GM19193 (cell line): ENCODE data around the gene TCHHL1.

Source experiments
- POLR2A ChIP-seq: IDR thresholded peaks from 4 replicates; pipeline ENCODE4 v1.6.1; 2011; ENCODE audit not compliant: insufficient read depth, insufficient read length; ENCODE audit errors: extremely low read depth

The TCHHL1 gene

GRCh38 chr1:152108882-152109222, 20.0 kb upstream of the TCHHL1 start:
- no peak for TF ChIP-seq POLR2A

DNA sequence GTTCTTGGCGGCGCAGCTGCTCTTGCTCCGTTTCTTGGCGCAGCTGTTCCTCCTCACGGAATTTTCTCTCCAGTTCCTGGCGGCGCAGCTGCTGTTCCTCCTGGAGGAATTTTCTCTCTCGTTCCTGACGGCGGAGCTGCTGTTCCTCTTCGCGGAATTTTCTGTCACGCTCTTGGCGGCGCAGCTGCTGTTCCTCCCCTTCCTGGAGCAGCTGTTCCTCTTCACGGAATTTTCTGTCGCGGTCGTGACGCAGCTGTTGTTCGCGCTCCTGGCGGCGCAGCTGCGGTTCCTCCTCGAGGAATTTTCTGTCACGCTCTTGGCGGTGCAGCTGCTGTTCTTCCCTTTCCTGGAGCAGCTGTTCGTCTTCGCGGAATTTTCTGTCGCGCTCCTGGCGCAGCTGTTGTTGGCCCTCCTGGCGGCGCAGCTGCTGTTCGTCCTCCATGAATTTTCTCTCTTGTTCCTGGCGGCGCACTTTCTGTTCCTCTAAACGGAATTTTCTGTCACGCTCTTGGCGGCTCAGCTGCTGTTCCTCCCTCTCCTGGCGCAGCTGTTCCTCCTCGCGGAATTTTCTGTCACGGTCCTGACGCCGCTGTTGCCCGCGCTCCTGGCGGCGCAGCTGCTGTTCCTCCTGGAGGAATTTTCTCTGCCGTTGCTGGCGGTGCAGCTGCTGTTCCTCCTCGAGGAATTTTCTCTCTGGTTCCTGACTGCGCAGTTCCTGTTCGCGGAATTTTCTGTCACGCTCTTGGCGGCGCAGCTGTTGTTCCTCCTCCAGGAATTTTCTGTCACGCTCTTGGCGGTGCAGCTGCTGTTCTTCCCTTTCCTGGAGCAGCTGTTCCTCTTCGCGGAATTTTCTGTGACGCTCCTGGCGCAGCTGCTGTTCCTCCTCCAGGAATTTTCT, 19.4 kb upstream of the TCHHL1 start:
- TF ChIP-seq POLR2A = no peak

- TF ChIP-seq POLR2A = no peak
Measured at GRCh38 chr1:152107031-152107983, 18.4 kb upstream of the TCHHL1 start.

- TF ChIP-seq POLR2A = no peak
Measured at GRCh38 chr1:152104854-152105253, 16.0 kb upstream of the TCHHL1 start.

- no peak for TF ChIP-seq POLR2A
Measured at GRCh38 chr1:152096931-152097330, 8.1 kb upstream of the TCHHL1 start.

DNA sequence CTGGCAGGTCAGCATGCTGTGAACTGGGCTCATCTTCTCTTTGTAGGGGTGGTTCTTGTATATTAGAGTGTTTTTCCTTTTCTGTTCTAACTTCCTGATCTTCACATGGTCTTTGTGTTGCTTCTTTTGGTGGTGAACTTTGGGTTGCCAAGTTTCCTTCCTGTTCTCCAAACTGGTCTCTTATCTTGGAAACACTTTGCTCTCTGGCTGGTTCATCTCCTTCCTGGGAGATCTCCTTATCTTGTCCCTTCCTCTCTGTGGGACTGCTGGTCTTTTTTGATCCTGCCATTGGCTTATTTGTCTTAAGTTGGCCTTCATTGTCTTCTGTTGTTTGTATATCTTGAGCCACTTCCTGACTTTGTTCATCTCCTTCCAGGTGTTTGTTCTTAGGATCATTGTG, 2.1 kb downstream of the TCHHL1 start:
- TF ChIP-seq POLR2A = no peak

DNA sequence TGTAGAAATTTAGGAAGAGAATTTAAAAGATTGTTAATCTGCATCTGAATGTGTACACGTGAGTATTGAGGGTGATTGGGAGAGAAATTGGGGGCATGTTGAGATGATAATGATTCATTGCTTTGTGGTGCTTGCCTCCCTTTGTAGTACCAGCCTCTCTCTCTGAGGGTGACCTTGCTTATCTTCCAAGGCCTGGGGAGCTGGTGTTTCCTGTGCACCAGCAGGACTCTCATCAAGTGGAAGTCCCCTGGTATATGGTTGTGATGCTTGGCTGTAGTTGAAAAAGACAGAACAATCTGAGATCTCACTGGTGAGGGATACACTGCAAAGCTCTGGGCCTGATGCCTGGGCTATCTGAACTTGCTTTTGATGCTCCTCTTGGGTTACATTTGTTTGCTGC, 4.0 kb downstream of the TCHHL1 start:
- no peak for TF ChIP-seq POLR2A

DNA sequence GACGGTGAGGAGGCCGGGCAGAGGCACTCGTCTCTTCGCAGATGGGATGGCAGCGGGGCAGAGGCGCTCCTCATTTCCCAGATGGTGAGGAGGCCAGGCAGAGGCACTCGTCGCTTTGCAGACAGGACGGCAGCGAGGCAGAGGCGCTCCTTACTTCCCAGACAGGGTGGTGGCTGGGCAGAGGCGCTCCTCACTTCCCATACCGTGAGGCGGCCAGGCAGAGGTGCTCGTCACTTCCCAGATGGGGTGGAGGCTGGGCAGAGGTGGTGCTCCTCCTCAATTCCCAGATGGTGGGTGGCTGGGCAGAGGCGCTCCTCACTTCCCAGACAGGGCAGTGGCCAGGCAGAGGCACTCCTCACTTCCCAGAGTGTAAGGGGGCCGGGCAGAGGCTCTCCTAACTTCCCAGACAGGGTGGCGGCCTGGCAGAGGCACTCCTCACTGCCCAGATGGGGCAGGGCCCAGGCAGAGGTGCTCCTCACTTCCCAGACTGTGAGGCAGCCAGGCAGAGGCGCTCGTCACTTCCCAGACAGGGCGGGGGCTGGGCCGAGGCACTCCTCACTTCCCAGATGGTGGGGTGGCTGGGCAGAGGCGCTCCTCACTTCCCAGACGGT, 9.9 kb downstream of the TCHHL1 start:
- no peak for TF ChIP-seq POLR2A

GRCh38 chr1:152072311-152072710, 16.6 kb downstream of the TCHHL1 start:
- TF ChIP-seq POLR2A = no peak

- no peak for TF ChIP-seq POLR2A
Measured at GRCh38 chr1:152071123-152071522, 17.7 kb downstream of the TCHHL1 start.

DNA sequence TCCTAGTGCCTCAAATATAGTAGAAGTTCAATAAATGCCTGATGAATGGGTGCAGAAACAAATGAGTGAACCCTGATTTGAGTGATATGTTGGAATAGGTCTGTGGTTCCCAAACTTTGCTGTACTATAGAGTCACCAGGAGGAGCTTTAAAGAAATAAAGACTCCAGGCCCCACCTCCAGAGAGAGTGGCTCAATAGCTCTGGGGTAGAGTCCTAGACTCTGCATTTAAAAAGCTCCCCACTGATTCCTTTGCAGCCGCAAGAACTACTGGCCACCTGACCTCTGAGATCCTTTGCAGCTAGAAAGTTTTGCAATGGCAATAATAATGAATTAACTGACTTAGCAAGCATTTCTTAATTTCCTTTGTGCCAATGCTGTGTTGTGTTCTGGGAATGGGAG, 20.9 kb downstream of the TCHHL1 start:
- TF ChIP-seq POLR2A = no peak

DNA sequence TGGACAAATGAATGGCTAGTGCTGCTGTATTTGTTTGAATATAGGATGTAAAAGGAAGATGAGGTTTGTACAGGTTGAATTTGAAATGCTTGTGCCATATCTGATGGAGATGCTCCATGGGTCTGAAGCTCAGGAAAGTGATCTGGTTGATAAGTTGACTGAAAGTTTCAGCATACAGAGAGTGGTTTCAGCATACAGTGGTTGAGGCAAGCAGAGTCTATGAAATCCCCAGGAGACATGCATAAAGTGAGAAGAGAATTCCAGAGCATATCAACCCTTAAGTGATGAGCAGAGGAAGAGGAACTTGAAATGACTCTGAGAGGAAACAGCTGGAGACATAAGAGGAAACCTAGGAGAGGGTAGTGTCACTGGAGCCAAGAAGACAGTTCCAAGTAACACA, 21.7 kb downstream of the TCHHL1 start:
- no peak for TF ChIP-seq POLR2A

DNA sequence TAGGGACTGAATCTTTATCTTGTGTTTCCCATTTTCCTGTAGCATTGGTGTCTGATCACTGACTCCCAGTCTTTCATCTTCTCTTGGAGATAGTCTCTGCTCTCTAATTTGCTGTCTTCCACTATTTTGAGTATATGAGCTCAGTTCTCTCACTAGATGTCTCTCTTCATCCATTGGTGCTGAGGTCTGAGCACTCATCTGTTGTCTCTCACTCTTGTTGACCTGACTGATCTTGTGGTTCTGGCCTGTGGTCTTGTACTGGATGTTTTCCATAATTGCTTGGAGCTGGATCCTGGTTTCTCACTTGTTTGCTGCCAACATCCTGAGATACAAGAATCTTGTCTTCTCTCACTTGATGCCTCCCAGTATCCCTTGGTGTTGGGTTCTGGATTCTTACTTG, 26.9 kb downstream of the TCHHL1 start:
- no peak for TF ChIP-seq POLR2A

DNA sequence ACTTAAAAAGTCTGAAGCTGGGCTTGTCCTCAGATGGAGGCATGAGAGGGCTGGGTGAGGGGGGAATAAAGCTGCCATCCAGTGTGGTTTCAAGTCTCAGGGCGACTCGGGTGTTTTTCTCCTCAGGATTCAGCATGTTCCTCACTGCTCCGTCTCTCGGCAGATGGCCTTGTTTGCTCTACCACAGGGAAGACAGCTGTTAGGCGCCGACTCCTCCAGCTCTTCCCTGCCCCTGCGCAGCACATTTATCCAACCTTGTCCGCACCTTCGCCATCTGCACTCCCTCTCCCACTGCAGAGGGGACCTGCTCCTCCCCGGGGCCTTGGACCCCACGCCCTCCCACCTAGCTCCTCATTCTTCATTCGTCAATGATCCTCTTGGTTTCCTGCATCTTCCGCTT, 35.5 kb downstream of the TCHHL1 start:
- no peak for TF ChIP-seq POLR2A

GRCh38 chr1:152052606-152053005, 36.3 kb downstream of the TCHHL1 start:
- no peak for TF ChIP-seq POLR2A
